Mononuclear cell (primary cell): ENCODE data around the gene LAGE3. TPM values are rescaled to one million over a fixed set of nuclear protein-coding genes. Genes with fewer than 3 reads are reported as not detected.

ENCODE experiments used
- H3K27me3 ChIP-seq: 2 replicates; pipeline ENCODE4 v1.6.0; 2011; ENCODE audit warnings: low read length, control low read depth; ENCODE audit not compliant: insufficient read depth
- H3K4me1 ChIP-seq: 2 replicates; pipeline ENCODE4 v1.5.1; 2011; ENCODE audit warnings: mild to moderate bottlenecking, low read length, control low read depth; ENCODE audit not compliant: insufficient read depth
- H3K4me3 ChIP-seq: 2 replicates; pipeline ENCODE4 v1.5.1; 2011; ENCODE audit warnings: mild to moderate bottlenecking, low read length, moderate library complexity
- H3K9me3 ChIP-seq: 2 replicates; pipeline ENCODE4 v1.5.1; 2011; ENCODE audit warnings: low read depth, mild to moderate bottlenecking, control low read depth, low read length
- total RNA-seq: library from RNA; depleted of rRNA; stranded (reverse); fragments of >200 nt; gene quantifications from one replicate; pipeline ENCODE4 v1.2.3, GENCODE V29; 2012

LAGE3 gene
- total RNA-seq, 1 donor: 2.6 TPM

DNA sequence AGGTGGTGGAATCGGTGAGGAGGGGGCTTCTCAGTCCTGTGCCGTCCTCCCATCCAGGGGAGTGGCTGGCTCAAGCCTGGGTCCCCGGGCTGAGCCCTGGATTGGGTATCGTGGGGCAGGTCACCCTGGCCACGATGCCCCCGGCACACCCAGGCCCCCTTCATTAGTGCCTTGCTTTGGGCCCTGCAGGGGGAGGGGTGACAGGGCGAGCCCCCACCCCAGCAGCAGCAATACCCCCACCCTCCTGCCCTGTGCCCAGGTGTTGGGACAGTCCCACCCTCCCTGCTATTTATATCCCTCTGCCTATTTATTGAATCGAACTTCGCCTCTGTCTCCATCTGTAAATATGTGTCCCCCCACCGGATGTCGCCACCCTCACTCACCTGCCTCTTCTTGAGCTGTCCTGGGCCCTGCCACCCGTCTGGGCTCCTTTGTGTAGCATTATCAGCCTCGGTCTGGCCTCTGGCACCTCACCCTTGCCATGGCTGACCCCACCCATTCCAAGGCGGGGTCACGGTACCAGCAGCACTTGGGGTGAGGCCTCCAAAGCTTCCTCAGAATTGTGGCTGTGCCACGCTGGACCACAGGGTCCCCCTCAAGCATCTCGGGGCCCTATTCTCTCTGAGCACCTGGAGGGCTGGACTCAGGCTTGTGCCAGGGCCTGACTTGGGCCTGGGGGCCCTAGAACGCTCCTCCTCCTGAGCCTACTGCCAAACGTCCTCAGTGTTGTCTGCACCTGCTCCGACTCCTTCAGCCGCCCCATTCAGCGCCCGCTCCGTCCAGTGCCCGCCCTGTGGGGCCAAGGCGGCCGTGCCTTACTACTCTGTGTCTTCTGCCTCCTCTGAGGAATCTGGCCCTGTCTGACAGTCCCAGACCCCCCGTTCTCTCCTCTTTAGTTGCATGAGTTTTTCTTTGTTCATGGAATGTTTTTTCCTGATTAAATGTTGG is 6.1 kb downstream of the LAGE3 start:
- Histone ChIP-seq H3K4me1 (peaks cover under 1% of the 10 kb centered on the region), H3K4me3 (no peak overlapping the region), H3K9me3 (no peaks in the 10 kb centered on the region), H3K27me3 (no peaks in the 10 kb centered on the region)

DNA sequence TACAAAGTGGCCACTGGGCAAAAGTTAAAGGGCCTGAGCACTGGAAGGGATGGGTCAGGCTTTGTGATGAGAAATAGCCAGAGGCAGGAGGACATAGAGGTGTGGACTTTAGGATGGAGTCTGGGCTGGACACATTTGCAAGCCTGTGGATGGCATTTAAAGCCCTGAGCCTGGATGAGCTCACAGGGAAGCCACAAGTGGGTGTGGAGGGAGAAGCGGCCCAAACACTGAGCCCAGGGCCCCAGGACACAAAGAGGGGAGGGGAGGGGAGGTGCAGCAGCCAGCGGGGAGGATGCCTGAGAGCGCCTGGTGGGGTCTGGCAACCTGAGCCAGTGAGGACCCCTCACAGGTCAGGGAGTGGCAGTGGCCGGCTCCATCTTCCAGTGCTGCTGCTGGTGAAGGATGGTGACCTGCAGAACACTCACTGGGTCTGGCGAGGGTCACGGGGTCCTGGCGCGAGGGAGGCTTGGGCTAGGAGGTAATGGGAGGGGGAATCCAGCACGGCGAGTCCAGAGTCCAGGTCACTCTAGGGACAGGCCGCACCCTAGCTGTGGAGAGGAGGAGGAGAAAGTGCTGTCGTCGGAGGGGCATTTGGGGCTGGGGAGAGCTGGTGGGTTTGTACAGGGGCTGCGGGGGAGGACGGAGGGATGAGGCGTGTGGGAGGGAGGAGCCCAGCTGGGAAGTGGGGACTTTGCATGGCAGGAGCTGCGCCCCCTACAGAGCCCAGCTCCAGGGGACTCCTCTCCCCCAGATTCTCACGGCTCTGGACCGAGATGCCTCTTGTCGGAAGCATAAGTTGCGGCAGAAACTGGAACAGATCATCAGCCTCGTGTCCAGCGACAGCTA is 7.0 kb downstream of the LAGE3 start:
- H3K4me3 ChIP-seq: no peak overlapping the region
- H3K4me1 ChIP-seq: no peaks in the 10 kb centered on the region
- no peaks in the 10 kb centered on the region for H3K27me3 ChIP-seq
- H3K9me3 ChIP-seq: no peaks in the 10 kb centered on the region

- H3K9me3 ChIP-seq: no peaks in the 10 kb centered on the region
- H3K4me1 ChIP-seq: no peaks in the 10 kb centered on the region
- H3K27me3 ChIP-seq: no peaks in the 10 kb centered on the region
Measured at GRCh38 chrX:154470914-154471568, 8.0 kb downstream of the LAGE3 start.

DNA sequence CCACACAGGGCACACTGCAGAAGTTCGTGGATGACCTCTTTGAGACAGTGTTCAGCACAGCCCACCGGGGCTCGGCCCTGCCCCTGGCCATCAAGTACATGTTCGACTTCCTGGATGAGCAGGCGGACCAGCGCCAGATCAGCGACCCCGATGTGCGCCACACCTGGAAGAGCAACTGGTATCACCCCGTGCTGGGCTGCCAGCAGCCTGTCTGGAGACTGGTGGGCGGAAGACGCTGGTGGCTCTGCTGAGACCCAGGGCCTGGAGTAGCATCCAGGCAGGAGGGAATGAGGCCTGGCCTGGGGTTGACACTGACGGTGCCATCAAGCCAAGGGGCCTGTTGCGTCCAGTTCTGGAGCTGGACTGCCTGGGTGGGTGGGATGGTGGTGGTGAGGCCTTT is 8.6 kb downstream of the LAGE3 start:
- no peak overlapping the region for H3K4me3 ChIP-seq
- H3K4me1 ChIP-seq: no peaks in the 10 kb centered on the region
- H3K27me3 ChIP-seq: no peaks in the 10 kb centered on the region
- no peaks in the 10 kb centered on the region for H3K9me3 ChIP-seq

More at GRCh38 chrX:154470914-154471568, 8.0 kb downstream of the LAGE3 start:
- H3K4me3 ChIP-seq: no peak overlapping the region

DNA sequence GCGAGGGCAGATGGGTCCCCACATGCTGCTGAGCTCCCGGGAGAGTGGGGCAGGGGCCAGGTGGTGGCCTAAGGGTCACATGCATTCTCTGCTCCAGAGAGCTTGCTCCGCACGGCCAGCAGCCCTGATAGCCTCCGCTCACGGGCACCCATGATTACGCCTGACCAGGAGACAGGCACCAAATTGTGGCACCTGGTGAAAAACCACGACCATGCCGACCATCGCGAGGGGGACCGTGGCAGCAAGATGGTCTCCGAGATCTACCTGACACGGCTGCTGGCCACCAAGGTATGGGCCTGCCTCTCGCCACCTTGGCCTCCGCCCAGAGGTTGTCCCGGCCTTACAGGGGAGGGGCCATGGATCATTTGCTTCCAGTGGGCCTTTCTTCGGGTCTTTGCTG is 9.2 kb downstream of the LAGE3 start:
- no peaks in the 10 kb centered on the region for H3K4me1 ChIP-seq
- no peak overlapping the region for H3K4me3 ChIP-seq
- no peaks in the 10 kb centered on the region for H3K9me3 ChIP-seq
- no peaks in the 10 kb centered on the region for H3K27me3 ChIP-seq

- Histone ChIP-seq H3K27me3 (no peaks in the 10 kb centered on the region), H3K4me3 (no peak overlapping the region), H3K9me3 (no peaks in the 10 kb centered on the region), H3K4me1 (no peaks in the 10 kb centered on the region)
Measured at GRCh38 chrX:154469114-154469513, 10.0 kb downstream of the LAGE3 start.

- Histone ChIP-seq H3K27me3 (no peaks in the 10 kb centered on the region), H3K4me1 (no peaks in the 10 kb centered on the region), H3K9me3 (no peaks in the 10 kb centered on the region), H3K4me3 (no peak overlapping the region)
Measured at GRCh38 chrX:154468217-154468616, 10.9 kb downstream of the LAGE3 start.

DNA sequence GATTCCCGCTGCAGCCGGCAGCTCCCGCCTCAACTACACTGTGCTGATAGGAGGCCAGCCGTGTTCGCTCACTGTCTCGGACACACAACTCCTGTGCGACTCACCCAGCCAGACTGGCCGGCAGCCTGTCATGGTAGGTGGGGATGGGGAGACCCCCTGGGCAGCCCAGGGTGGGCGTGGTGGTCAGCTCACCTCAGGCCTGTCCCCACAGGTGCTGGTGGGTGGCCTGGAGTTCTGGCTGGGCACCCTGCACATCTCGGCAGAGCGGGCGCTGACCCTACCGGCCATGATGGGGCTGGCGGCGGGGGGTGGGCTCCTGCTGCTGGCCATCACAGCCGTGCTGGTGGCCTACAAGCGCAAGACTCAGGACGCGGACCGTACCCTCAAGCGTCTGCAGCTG is 11.5 kb downstream of the LAGE3 start:
- Histone ChIP-seq H3K27me3 (no peaks in the 10 kb centered on the region), H3K9me3 (no peaks in the 10 kb centered on the region), H3K4me3 (no peak overlapping the region), H3K4me1 (no peaks in the 10 kb centered on the region)

- no peak overlapping the region for H3K4me3 ChIP-seq
- H3K9me3 ChIP-seq: no peaks in the 10 kb centered on the region
- no peaks in the 10 kb centered on the region for H3K27me3 ChIP-seq
- H3K4me1 ChIP-seq: no peaks in the 10 kb centered on the region
Measured at GRCh38 chrX:154466907-154467306, 12.2 kb downstream of the LAGE3 start.

DNA sequence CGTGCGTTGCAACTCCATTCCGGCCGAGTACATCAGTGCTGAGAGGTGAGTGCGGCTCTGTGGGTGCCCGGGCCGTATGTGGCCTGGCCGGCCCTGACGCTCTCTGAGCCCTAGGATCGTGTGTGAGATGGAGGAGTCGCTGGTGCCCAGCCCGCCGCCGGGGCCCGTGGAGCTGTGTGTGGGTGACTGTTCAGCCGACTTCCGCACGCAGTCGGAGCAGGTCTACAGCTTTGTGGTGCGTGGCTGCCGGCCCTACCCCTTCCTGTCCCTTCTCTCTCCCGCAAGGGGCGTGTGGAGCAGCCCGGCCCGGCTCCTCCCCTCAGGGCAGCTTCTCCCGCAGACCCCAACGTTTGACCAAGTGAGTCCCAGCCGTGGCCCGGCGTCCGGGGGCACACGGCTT is 13.0 kb downstream of the LAGE3 start:
- no peaks in the 10 kb centered on the region for H3K9me3 ChIP-seq
- H3K27me3 ChIP-seq: no peaks in the 10 kb centered on the region
- no peak overlapping the region for H3K4me3 ChIP-seq
- H3K4me1 ChIP-seq: no peaks in the 10 kb centered on the region

DNA sequence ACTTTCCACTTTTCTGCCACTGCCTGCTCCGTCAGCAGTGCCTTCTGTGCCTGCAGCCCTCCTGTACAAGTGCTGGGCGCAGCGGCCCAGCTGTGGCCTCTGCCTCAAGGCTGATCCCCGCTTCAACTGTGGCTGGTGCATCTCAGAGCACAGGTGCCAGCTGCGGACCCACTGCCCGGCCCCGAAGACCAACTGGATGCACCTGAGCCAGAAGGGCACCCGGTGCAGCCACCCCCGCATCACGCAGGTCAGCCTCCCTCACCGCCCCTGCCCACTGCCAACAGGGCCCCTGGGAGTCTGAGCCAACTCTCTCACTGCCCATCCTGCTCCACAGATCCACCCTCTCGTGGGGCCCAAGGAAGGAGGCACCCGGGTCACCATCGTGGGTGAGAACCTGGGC is 13.5 kb downstream of the LAGE3 start:
- Histone ChIP-seq H3K27me3 (no peaks in the 10 kb centered on the region), H3K4me3 (no peak overlapping the region), H3K4me1 (no peaks in the 10 kb centered on the region), H3K9me3 (no peaks in the 10 kb centered on the region)

DNA sequence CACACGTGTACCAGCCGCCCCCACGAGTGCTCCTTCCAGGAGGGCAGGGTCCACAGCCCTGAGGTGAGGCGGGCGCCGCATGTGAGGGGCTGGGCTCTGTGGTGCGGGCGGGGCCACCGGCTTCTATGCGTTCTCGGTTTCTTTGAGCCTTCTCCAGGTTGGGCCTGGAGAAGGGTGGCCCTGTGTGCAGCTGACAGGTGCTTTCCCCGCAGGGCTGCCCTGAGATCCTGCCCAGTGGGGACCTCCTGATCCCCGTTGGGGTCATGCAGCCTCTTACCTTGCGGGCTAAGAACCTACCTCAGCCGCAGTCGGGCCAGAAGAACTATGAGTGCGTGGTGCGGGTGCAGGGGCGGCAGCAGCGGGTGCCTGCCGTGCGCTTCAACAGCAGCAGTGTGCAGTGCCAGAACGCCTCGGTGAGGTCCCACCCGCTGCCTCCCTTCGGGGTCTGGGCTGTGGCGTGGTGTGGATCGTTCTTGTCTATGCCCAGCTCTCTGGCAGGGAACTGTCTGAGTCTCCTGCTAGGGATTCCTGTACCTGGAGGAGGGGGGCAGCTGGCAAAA is 14.2 kb downstream of the LAGE3 start:
- no peaks in the 10 kb centered on the region for H3K4me1 ChIP-seq
- H3K9me3 ChIP-seq: no peaks in the 10 kb centered on the region
- no peaks in the 10 kb centered on the region for H3K27me3 ChIP-seq
- H3K4me3 ChIP-seq: no peak overlapping the region

DNA sequence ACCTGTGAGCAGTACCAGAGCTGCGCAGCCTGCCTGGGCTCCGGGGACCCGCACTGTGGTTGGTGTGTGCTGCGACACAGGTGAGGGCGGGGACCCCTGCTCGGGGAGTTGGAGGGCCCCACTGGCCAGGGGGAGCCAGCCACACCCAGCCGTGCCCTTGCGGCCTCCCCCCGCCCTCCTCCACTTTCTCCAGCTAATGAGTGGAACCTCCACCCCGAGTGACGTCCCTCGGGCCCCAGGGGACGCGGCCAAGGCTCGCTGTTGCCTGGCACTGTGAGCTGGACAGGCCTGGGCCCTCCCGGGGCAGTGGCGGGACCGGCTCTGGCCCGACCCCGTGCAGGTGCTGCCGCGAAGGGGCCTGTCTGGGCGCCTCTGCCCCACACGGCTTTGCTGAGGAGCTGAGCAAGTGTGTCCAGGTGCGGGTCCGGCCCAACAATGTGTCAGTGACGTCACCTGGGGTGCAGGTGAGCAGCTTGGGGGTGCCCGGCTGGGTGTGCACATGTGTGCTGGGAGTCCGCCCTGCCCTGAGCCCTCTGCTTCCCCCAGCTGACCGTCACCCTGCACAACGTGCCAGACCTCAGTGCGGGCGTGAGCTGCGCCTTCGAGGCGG is 15.4 kb downstream of the LAGE3 start:
- Histone ChIP-seq H3K27me3 (no peaks in the 10 kb centered on the region), H3K9me3 (no peaks in the 10 kb centered on the region), H3K4me3 (no peak overlapping the region), H3K4me1 (peaks cover 2% of the 10 kb centered on the region)

GRCh38 chrX:154462396-154462795 is 16.7 kb downstream of the LAGE3 start:
- Histone ChIP-seq H3K27me3 (no peaks in the 10 kb centered on the region), H3K4me3 (no peak overlapping the region), H3K4me1 (peaks cover 2% of the 10 kb centered on the region), H3K9me3 (no peaks in the 10 kb centered on the region)
